Colonic mucosa (tissue), 4 donors: ENCODE measurements around the gene FBXO44. TPM values are rescaled to one million over a fixed set of nuclear protein-coding genes. Genes with fewer than 3 reads are reported as not detected.

Experiments used
- DNase-seq: peaks from one replicate; pipeline ENCODE4 v3.0.0-alpha.2; 2020
- H3K27ac ChIP-seq: fragments of 200-600 bp; one replicate; pipeline ENCODE4 v1.8.0; 2021
- H3K27me3 ChIP-seq: fragments of 200-600 bp; one replicate; pipeline ENCODE4 v1.8.0; 2021
- H3K36me3 ChIP-seq: fragments of 200-600 bp; one replicate; pipeline ENCODE4 v1.8.0; 2021
- H3K4me1 ChIP-seq: fragments of 200-600 bp; one replicate; pipeline ENCODE4 v1.8.0; 2021; ENCODE audit warnings: mild to moderate bottlenecking
- H3K4me3 ChIP-seq: fragments of 200-600 bp; one replicate; pipeline ENCODE4 v1.8.0; 2021
- H3K9ac ChIP-seq, 2 donors: one replicate each; pipeline ENCODE4 v1.7.0; 2013; ENCODE audit warnings: control low read depth in 2 of 2, low read depth in 2 of 2, low read length in 2 of 2
- H3K9me3 ChIP-seq: fragments of 200-600 bp; one replicate; pipeline ENCODE4 v1.8.0; 2021
- CTCF ChIP-seq: fragments of 200-600 bp; IDR thresholded peaks from one replicate; pipeline ENCODE4 v1.8.0; 2022; ENCODE audit warnings: antibody characterized with exemption, mild to moderate bottlenecking
- intact Hi-C: fragments of 100-400 bp; cut with DNase I; formaldehyde crosslinking; loops from one replicate; pipeline ENCODE4 v1.14.1; 2022
- total RNA-seq, 2 donors: library from RNA; stranded (reverse); fragmentation: NEBNext Ultra II Directional in 1 of 2; extraction: Animal tissue kit (Norgen Biotek cat#: 25700) in 1 of 2; gene quantifications; one replicate each; pipeline ENCODE4 v1.2.1, GENCODE V29; 2021
- donor health status: healthy.
- donor health status: DM: no; HTN: no; CAD: no.
- donor health status: DM: no; HTN: no; CAD: no.

FBXO44 gene
- total RNA-seq, 2 donors from 2014 or later = 5.3 to 7.5 TPM

GRCh38 chr1:11682799-11683198, 28.1 kb downstream of the FBXO44 start:
- Histone ChIP-seq H3K4me3 (no peak overlapping the region), H3K4me1 (no peaks in the 10 kb centered on the region), H3K36me3 (no peaks in the 10 kb centered on the region), H3K9me3 (no peaks in the 10 kb centered on the region), H3K9ac (no peak overlapping the region), H3K27me3 (peaks cover 5% of the 10 kb centered on the region), H3K27ac (no peak overlapping the region)
- intact Hi-C loops = no loop called here
- no peak for DNase-seq
- TF ChIP-seq CTCF = no peak

GRCh38 chr1:11684070-11684469, 29.4 kb downstream of the FBXO44 start:
- intact Hi-C loops = no loop called here
- DNase-seq = no peak
- no peak for TF ChIP-seq CTCF
- Histone ChIP-seq H3K9ac (no peak overlapping the region), H3K4me3 (no peak overlapping the region), H3K27ac (no peak overlapping the region), H3K4me1 (no peaks in the 10 kb centered on the region), H3K27me3 (peaks cover 5% of the 10 kb centered on the region), H3K9me3 (no peaks in the 10 kb centered on the region), H3K36me3 (no peaks in the 10 kb centered on the region)

- Histone ChIP-seq H3K9me3 (no peaks in the 10 kb centered on the region), H3K27me3 (peaks cover 7% of the 10 kb centered on the region), H3K4me1 (no peaks in the 10 kb centered on the region), H3K9ac (no peak overlapping the region), H3K36me3 (no peaks in the 10 kb centered on the region), H3K27ac (no peak overlapping the region), H3K4me3 (no peak overlapping the region)
- intact Hi-C loops = no loop called here
- TF ChIP-seq CTCF = no peak
- DNase-seq = no peak
Observed at GRCh38 chr1:11685210-11685752, 30.6 kb downstream of the FBXO44 start.

GRCh38 chr1:11688506-11688905, 33.8 kb downstream of the FBXO44 start:
- peaks cover 3% of the 10 kb centered on the region for H3K4me1 ChIP-seq
- H3K9ac ChIP-seq = no peak overlapping the region
- intact Hi-C loops = no loop called here
- H3K36me3 ChIP-seq = no peaks in the 10 kb centered on the region
- peaks cover 32% of the 10 kb centered on the region for H3K27me3 ChIP-seq
- H3K9me3 ChIP-seq = no peaks in the 10 kb centered on the region
- TF ChIP-seq CTCF = no peak
- no peak overlapping the region for H3K27ac ChIP-seq
- H3K4me3 ChIP-seq = no peak overlapping the region
- no peak for DNase-seq

GRCh38 chr1:11690397-11691301, 36.0 kb downstream of the FBXO44 start:
- Histone ChIP-seq H3K27ac (no peak overlapping the region), H3K36me3 (no peaks in the 10 kb centered on the region), H3K4me1 (peaks cover 3% of the 10 kb centered on the region), H3K9ac (no peak overlapping the region), H3K27me3 (peaks cover 40% of the 10 kb centered on the region), H3K4me3 (no peak overlapping the region), H3K9me3 (no peaks in the 10 kb centered on the region)
- intact Hi-C loops = no loop called here
- no peak for DNase-seq
- no peak for TF ChIP-seq CTCF
